HG03064 (cell line): ENCODE measurements around the gene DCAF15.
"Not testable (repeated sequence)": the region's sequence is repeated elsewhere in the genome, so short reads cannot be mapped to it uniquely, and the experiment has no call there.

ENCODE experiments used
- ATAC-seq: cut with Tn5 transposase; IDR thresholded peaks from one replicate; pipeline ENCODE4 v1.9.1; 2021; ENCODE audit warnings: low read depth; ENCODE audit not compliant: unreplicated experiment

Gene DCAF15

DNA sequence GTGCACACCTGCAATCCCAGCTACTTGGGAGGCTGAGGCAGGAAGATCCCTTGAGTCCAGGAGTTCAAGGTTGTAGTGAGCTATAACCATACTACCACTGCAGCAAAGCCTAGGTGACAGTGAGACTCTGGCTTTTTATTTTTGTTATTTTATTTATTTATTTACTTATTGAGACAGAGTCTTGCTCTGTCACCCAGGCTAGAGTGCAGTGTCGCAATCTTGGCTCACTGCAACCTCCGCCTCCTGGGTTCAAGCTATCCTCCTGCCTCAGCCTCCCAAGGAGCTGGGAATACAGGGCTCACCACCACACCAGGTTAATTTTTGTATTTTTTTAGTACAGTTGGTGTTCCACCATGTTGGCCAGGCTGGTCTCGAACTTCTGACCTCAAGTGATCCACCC lies 21.2 kb downstream of the DCAF15 start:
- ATAC-seq, result not testable (repeated sequence)

- no peak for ATAC-seq
Measured at GRCh38 chr19:13974073-13974472, 21.8 kb downstream of the DCAF15 start.

DNA sequence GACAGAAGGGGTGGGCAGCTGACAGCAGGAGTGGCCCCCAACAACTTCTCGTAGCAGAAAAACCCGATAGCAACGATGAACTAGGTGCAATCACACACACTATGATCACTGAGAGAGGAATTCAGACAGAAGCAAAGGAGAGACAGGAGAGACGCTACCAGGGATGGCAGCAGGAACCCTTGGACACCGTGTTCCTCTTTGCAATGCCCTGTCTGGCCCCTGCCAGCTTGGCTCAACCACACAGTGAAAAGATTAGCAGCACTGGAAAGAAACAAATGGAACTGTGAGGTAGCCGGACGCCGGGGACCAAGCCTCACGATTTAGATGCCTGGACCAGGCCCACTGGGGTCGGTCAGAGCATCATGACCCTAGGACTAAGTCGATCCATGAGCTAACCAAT lies 23.6 kb downstream of the DCAF15 start:
- ATAC-seq, result no peak

GRCh38 chr19:13976446-13976845 lies 24.1 kb downstream of the DCAF15 start:
- no peak for ATAC-seq

- no peak for ATAC-seq
Measured at GRCh38 chr19:13977803-13978202, 25.5 kb downstream of the DCAF15 start.

DNA sequence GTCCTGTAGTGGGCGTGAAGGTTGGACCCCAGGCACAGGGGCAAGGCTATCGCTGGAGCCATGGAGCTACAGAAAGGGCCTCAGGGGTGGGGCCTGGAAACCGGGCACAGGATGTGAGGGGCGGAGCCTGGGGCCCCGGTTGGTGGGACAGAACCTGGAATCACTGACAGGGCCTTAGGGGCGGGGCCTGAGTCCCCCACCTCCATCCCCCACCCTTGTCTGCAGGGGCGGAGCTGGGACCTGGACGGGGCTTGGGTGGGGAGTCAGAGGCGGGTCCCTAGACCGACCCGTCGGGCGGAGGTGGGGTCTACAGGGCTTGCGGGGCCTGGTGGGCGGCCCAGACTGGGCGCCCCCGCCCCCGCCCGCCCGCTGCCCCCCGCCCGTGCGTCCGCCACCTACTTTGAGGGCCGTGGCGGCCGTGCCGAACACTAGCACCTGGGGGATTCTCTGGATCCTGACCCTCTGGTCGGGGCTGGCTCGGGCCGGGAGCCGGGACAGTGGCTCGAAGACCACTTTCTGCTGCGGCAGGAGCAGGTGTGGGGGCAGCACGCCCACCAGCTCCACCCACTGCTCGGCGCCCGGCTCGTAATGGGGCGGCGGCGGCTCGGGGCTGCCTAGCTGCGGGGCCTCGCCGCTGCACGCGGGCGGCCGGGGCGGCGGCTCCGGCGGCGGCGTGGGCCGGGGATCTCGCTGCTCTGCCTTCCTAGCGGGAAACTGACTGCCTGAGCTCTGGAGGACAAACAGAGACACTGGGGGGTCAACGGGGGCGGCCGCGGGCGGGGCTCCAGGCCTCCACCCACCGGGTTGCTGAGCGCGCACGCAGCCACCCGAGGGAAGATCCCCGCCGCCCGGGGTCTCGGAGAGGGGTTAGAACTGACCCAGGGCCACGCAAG lies 26.3 kb downstream of the DCAF15 start:
- no peak for ATAC-seq

DNA sequence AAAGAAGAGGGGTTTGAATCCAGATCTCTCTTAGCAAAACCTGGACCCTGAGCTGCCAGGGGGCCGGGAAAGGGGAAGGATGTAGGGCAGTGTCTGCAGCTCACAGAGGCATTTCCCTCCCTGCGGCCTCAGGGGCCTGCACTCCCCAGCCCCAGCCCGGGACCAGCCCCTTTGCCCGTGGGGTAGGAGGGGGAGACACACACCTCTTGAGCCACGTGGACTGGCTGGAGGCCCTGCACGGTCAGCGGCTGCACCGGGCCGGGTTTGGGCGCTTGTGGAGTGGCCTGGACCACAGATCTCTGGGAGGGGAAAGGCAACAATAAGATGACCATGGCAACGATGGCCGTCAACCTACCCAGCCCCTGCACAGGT lies 26.9 kb downstream of the DCAF15 start:
- ATAC-seq, result no peak

- no peak for ATAC-seq
Measured at GRCh38 chr19:13979686-13980085, 27.4 kb downstream of the DCAF15 start.

GRCh38 chr19:13980340-13980739 lies 28.0 kb downstream of the DCAF15 start:
- no peak for ATAC-seq

GRCh38 chr19:13981021-13981420 lies 28.7 kb downstream of the DCAF15 start:
- ATAC-seq, result no peak

GRCh38 chr19:13981467-13981866 lies 29.2 kb downstream of the DCAF15 start:
- ATAC-seq, result no peak

- no peak for ATAC-seq
Measured at GRCh38 chr19:13981988-13982501, 29.7 kb downstream of the DCAF15 start.

- no peak for ATAC-seq
Measured at GRCh38 chr19:13982773-13983172, 30.5 kb downstream of the DCAF15 start.

GRCh38 chr19:13983213-13983889 lies 31.0 kb downstream of the DCAF15 start:
- no peak for ATAC-seq

GRCh38 chr19:13984186-13984585 lies 31.9 kb downstream of the DCAF15 start:
- no peak for ATAC-seq

DNA sequence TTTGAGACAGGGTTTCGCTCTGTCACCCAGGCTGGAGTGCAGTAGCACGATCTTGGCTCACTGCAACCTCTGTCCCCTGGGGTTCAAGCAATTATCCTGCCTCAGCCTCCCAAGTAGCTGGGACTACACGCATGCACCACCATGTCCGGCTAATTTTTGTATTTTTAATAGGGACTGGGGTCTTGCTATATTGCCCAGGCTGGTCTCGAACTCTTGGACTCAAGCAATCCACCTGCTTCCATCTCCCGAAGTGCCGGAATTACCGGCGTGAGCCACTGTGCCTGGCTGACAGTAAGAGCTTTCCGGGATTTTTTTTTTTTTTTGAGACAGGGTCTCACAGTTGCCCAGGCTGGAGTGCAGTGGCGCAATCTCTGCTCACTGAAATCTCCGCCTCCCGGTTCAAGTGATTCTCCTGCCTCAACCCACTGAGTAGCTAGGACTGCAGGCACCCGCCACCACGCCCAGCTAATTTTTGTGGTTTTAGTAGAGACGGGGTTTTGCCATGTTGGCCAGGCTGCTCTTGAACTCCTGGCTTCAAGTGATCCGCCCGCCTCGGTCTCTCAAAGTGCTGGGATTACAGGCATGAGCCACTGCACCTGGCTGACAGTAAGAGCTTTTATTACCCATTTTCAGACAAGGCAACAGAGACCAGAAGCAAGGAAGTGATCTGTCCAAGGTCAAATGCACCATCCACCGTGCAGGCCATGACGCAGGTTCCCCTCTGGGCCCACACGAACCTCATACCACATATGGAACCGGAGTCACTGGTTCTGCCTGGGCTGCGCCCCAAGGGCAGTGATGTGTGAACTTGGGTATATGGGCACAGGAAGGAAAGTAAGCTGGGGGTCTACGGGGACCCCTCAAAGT lies 32.8 kb downstream of the DCAF15 start:
- no peak for ATAC-seq

DNA sequence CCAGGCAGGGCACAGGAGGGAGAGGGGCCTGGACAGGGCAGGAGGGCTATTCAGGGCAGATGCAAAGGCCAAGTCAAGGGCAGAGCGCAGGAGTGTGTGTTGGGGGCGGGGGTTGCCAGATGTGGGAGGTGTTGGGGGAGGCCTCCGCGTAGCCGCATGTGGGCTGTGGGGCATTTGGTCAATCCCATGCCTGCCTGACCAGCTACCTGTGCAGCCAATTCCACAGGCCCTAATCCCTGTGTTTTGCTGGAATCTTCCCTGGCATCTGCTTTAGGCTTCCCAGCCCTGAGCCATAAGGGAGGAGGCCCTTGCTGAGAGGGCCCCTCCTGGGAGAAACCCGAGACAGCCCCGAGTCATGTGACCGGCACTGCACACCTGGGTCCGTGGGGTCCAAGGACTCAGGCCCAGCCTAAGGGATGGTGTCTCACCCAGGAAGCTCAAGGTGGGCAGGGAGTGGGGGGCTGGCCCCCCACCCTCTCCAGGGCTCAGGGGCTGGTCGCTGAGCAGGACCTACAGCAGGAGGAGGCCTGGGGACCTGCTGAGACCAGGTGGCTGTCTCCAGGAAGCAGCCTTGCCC lies 33.5 kb downstream of the DCAF15 start:
- ATAC-seq, result peak; percentile 17

GRCh38 chr19:13986348-13986904 lies 34.1 kb downstream of the DCAF15 start:
- ATAC-seq, result peak; percentile 67

DNA sequence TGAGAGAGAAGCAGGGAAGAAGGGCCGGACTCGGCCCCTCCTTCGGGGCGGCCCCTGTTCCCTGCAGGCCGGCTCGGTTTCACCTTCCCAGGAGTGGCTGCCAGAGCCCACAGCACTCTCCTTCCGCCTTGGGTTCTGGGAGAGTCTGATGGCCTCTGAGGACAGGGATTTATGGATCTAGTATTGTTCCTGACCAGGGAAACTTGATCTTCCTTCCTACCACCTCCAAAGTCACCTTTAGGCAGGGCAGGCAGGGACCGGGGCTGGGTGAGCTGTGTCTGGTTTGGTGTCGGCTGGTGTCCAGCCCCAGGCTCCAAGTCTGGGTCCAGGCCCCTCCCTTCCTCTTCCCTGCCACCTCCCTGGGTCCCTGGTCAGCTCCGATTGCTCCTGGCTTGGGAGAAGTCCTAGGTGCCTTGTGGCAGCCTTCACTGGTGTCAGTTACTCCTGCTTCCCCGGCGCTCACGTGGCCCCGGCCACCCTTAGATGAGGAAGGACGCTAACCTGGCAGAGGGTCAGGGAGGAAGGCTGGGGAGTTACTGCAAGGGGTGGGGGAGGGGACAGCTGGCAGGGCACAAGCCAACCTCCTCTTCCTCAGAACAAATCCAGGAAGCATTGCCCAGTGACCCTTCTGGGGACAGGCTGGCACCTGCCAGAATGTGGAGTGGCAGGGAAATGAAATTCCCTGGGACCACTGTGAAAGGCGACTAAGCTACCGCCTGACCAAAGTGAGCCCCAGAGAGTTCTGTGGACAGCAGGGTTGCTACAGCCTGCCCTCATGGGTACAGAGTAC lies 35.0 kb downstream of the DCAF15 start:
- ATAC-seq, result peak; percentile 6
